H54 (cell line): ENCODE measurements around the gene CEP250.
"Not testable (repeated sequence)": the region's sequence is repeated elsewhere in the genome, so short reads cannot be mapped to it uniquely, and the experiment has no call there.

ENCODE experiments used
- DNase-seq: peaks from one replicate; pipeline ENCODE4 v3.0.0; 2011; ENCODE audit warnings: low spot score, mixed read lengths; ENCODE audit not compliant: insufficient read length
- FAIRE-seq: peaks from 3 replicates; lab custom pipeline; 2011; peaks lifted over from hg19 to GRCh38; lab: Jason Lieb, UNC
- POLR2A ChIP-seq: IDR thresholded peaks from 2 replicates; pipeline ENCODE4 v1.6.1; 2011; ENCODE audit warnings: low read depth, mild to moderate bottlenecking, low read length

CEP250 gene

GRCh38 chr20:35510951-35511735 lies 55.7 kb downstream of the CEP250 start:
- no peak for TF ChIP-seq POLR2A
- no peak for DNase-seq
- FAIRE-seq: no peak

GRCh38 chr20:35511814-35512420 lies 56.5 kb downstream of the CEP250 start:
- FAIRE-seq: no peak
- DNase-seq: no peak
- TF ChIP-seq POLR2A: no peak

GRCh38 chr20:35514371-35514932 lies 59.1 kb downstream of the CEP250 start:
- DNase-seq: no peak
- FAIRE-seq: no peak
- no peak for TF ChIP-seq POLR2A

GRCh38 chr20:35515341-35515740 lies 59.9 kb downstream of the CEP250 start:
- TF ChIP-seq POLR2A: no peak
- FAIRE-seq (no peak), DNase-seq (no peak)

- FAIRE-seq: peak; percentile 38
- peak; percentile 92 for DNase-seq
Measured at GRCh38 chr20:35515949-35516645, 60.7 kb downstream of the CEP250 start.

GRCh38 chr20:35517125-35517524 lies 61.7 kb downstream of the CEP250 start:
- FAIRE-seq (no peak), DNase-seq (no peak)
- no peak for TF ChIP-seq POLR2A

More at GRCh38 chr20:35515949-35516645, 60.7 kb downstream of the CEP250 start:
- no peak for TF ChIP-seq POLR2A

GRCh38 chr20:35517767-35518166 lies 62.4 kb downstream of the CEP250 start:
- DNase-seq, FAIRE-seq: not testable (repeated sequence)

- DNase-seq (no peak), FAIRE-seq (no peak)
- no peak for TF ChIP-seq POLR2A
Measured at GRCh38 chr20:35518955-35519354, 63.6 kb downstream of the CEP250 start.

GRCh38 chr20:35523298-35523888 lies 68.0 kb downstream of the CEP250 start:
- TF ChIP-seq POLR2A: no peak
- FAIRE-seq: no peak
- peak; percentile 54 for DNase-seq

GRCh38 chr20:35525639-35526038 lies 70.2 kb downstream of the CEP250 start:
- DNase-seq (no peak), FAIRE-seq (no peak)
- TF ChIP-seq POLR2A: no peak

- no peak for DNase-seq
Measured at GRCh38 chr20:35527122-35527769, 71.8 kb downstream of the CEP250 start.

GRCh38 chr20:35529552-35529951 lies 74.2 kb downstream of the CEP250 start, which contains the start of gene C20orf173:
TSS of gene C20orf173 (minus strand) at chr20:35529652. CDS start at chr20:35529373, 279 bp downstream.
- no peak for TF ChIP-seq POLR2A
- FAIRE-seq: no peak

More at GRCh38 chr20:35527122-35527769, 71.8 kb downstream of the CEP250 start:
- no peak for FAIRE-seq
- TF ChIP-seq POLR2A: no peak

GRCh38 chr20:35539756-35540212 lies 84.4 kb downstream of the CEP250 start:
- FAIRE-seq (no peak), DNase-seq (no peak)
- no peak for TF ChIP-seq POLR2A

More at GRCh38 chr20:35529552-35529951, 74.2 kb downstream of the CEP250 start, which contains the start of gene C20orf173:
- no peak for DNase-seq
